Esophagus squamous epithelium (tissue), 5 donors: ENCODE measurements around the gene ITGB6. TPM values are rescaled to one million over a fixed set of nuclear protein-coding genes. Genes with fewer than 3 reads are reported as not detected.

Experiments
- DNase-seq: peaks from one replicate; lab custom pipeline; 2025; lab: John Stamatoyannopoulos, UW
- H3K27ac ChIP-seq, 4 donors: fragments of 200-600 bp; sonication (generic); one replicate each; pipeline ENCODE4 v1.5.1; 2016 to 2019; ENCODE audit warnings: mild to moderate bottlenecking in 1 of 4
- H3K27me3 ChIP-seq, 4 donors: fragments of 200-600 bp; sonication (generic); 1 replicate in 3 of 4; 2 replicates in 1 of 4; pipeline versions ENCODE4 v1.5.1 to v1.6.0; 2017 to 2021; ENCODE audit warnings: antibody characterized with exemption in 1 of 4
- H3K36me3 ChIP-seq, 3 donors: fragments of 200-600 bp; sonication (generic); one replicate each; pipeline ENCODE4 v1.5.1; 2016 to 2019
- H3K4me1 ChIP-seq, 3 donors: fragments of 200-600 bp; sonication (generic); one replicate each; pipeline ENCODE4 v1.5.1; 2017 to 2019
- H3K4me3 ChIP-seq, 4 donors: fragments of 200-600 bp; sonication (generic); 1 replicate in 3 of 4; 2 replicates in 1 of 4; pipeline ENCODE4 v1.5.1; 2016 to 2019; ENCODE audit warnings: mild to moderate bottlenecking in 2 of 4, moderate library complexity in 1 of 4
- H3K9me3 ChIP-seq, 3 donors: fragments of 200-600 bp; sonication (generic); one replicate each; pipeline ENCODE4 v1.5.1; 2016 to 2019
- CTCF ChIP-seq, 6 experiments: fragments of 450-650 bp in 4 of 6; fragments of 200-600 bp in 2 of 6; sonication (generic) in 2 of 6; IDR thresholded peaks; one replicate each; pipeline ENCODE4 v1.5.1; 2016 to 2019; ENCODE audit warnings: antibody characterized with exemption in 6 of 6, mild to moderate bottlenecking in 4 of 6, moderate library complexity in 4 of 6
- POLR2A ChIP-seq, 4 donors: fragments of 450-650 bp; IDR thresholded peaks; one replicate each; pipeline ENCODE4 v1.6.1; 2017; ENCODE audit warnings: antibody characterized with exemption in 4 of 4, mild to moderate bottlenecking in 4 of 4, moderate library complexity in 3 of 4
- whole genome bisulfite sequencing, 2 donors: methylation state at CpG; one replicate each; pipeline ENCODE4 v1.1.5; 2018; 5-methylcytosine and 5-hydroxymethylcytosine counted together
- intact Hi-C: fragments of 100-400 bp; cut with DNase I; formaldehyde crosslinking; loops from one replicate; pipeline ENCODE4 v1.15.0; 2022
- total RNA-seq, 4 donors: library from RNA; depleted of rRNA; stranded (reverse); fragments of >200 nt; gene quantifications; one replicate each; pipeline ENCODE4 v1.1.0, GENCODE V29; 2016
- donor health status: DM: yes; HTN: yes; CAD: no.

The ITGB6 gene
- total RNA-seq, 4 donors from 2014 or later = 25.3 to 42.2 (median 33.6) TPM

GRCh38 chr2:160062292-160063005 lies 137.6 kb downstream of the ITGB6 start, which contains the start of gene PLA2R1:
TSS of gene PLA2R1 (minus strand) at chr2:160062615. CDS start at chr2:160062403, 212 bp downstream.
- Histone ChIP-seq H3K4me3 (peak within 1 kb of the TSS; percentile 82 to 88 (median 86)), H3K4me1 (peaks cover 13 to 35% (median 16%) of the 10 kb centered on the region in 3 donors), H3K36me3 (no peaks in the 10 kb centered on the region), H3K27ac (peak within 1 kb of the TSS; percentile 68 to 89 (median 88)), H3K9me3 (no peaks in the 10 kb centered on the region), H3K27me3 (peaks cover 0 to 6% (median 0%) of the 10 kb centered on the region in 4 donors)
- intact Hi-C loops = no loop called here
- 0 to 3% methylated on average over 2 to 11 of the region's 52 CpGs for WGBS, 2 donors
- DNase-seq = no peak
- no peak for TF ChIP-seq CTCF (IDR thresholded peaks at IDR 0.05)
- peak in 1 of 4 donors; percentile 17 for TF ChIP-seq POLR2A (IDR thresholded peaks at IDR 0.05)

GRCh38 chr2:160061944-160062291 lies 138.2 kb downstream of the ITGB6 start:
- intact Hi-C loops = no loop called here
- WGBS, 2 donors = 0 to 13% methylated on average over 7 to 9 of the region's 27 CpGs

GRCh38 chr2:160061533-160061932 lies 138.5 kb downstream of the ITGB6 start:
- Histone ChIP-seq H3K4me3 (peak overlapping the region; percentile 82 to 88 (median 86)), H3K9me3 (no peaks in the 10 kb centered on the region), H3K4me1 (peaks cover 13 to 35% (median 16%) of the 10 kb centered on the region in 3 donors), H3K36me3 (no peaks in the 10 kb centered on the region), H3K27ac (peak overlapping the region in 3 of 4 donors; percentile 88 to 89 (median 88)), H3K27me3 (peaks cover 0 to 6% (median 0%) of the 10 kb centered on the region in 4 donors)
- intact Hi-C loops = no loop called here
- 17 to 46% methylated on average over 7 to 8 of the region's 18 CpGs for WGBS, 2 donors
- TF ChIP-seq CTCF (IDR thresholded peaks at IDR 0.05) (no peak), POLR2A (IDR thresholded peaks at IDR 0.05) (no peak)
- DNase-seq = no peak

More at GRCh38 chr2:160061944-160062291, 138.2 kb downstream of the ITGB6 start:
- no peak for DNase-seq
- H3K27ac ChIP-seq = peak overlapping the region; percentile 68 to 89 (median 88)
- peaks cover 0 to 6% (median 0%) of the 10 kb centered on the region in 4 donors for H3K27me3 ChIP-seq
- H3K4me1 ChIP-seq = peaks cover 13 to 35% (median 16%) of the 10 kb centered on the region in 3 donors
- peak overlapping the region; percentile 82 to 88 (median 86) for H3K4me3 ChIP-seq
- no peaks in the 10 kb centered on the region for H3K9me3 ChIP-seq
- no peak for TF ChIP-seq POLR2A (IDR thresholded peaks at IDR 0.05)
- TF ChIP-seq CTCF (IDR thresholded peaks at IDR 0.05) = no peak
- no peaks in the 10 kb centered on the region for H3K36me3 ChIP-seq

- DNase-seq = no peak
- Histone ChIP-seq H3K4me1 (peaks cover 13 to 43% (median 18%) of the 10 kb centered on the region in 3 donors), H3K36me3 (no peaks in the 10 kb centered on the region), H3K27me3 (peaks cover 0 to 6% (median 0%) of the 10 kb centered on the region in 4 donors), H3K9me3 (no peaks in the 10 kb centered on the region), H3K27ac (no peak overlapping the region), H3K4me3 (no peak overlapping the region)
- intact Hi-C loops = no loop called here
- TF ChIP-seq POLR2A (IDR thresholded peaks at IDR 0.05) = no peak
- no peak for TF ChIP-seq CTCF (IDR thresholded peaks at IDR 0.05)
- 92 to 100% methylated on average over 2 of the region's 2 CpGs for WGBS, 2 donors
These were observed 139.8 kb downstream of the ITGB6 start for GRCh38 chr2:160060297-160060696.

GRCh38 chr2:160057356-160057755 lies 142.7 kb downstream of the ITGB6 start:
- DNase-seq = no peak
- Histone ChIP-seq H3K4me1 (peaks cover 11 to 44% (median 20%) of the 10 kb centered on the region in 3 donors), H3K4me3 (no peak overlapping the region), H3K27ac (no peak overlapping the region), H3K9me3 (no peaks in the 10 kb centered on the region), H3K36me3 (no peaks in the 10 kb centered on the region), H3K27me3 (peaks cover 0 to under 1% (median 0%) of the 10 kb centered on the region in 4 donors)
- intact Hi-C loops = no loop called here
- TF ChIP-seq CTCF (IDR thresholded peaks at IDR 0.05) = no peak
- TF ChIP-seq POLR2A (IDR thresholded peaks at IDR 0.05) = no peak
- WGBS, 2 donors = 59 to 86% methylated on average over 2 of the region's 2 CpGs
